IMR-90 (cell line): ENCODE data around the gene TTC9.

Experiments
- BHLHE40 ChIP-seq: fragments of 150-350 bp; IDR thresholded peaks from 2 replicates; pipeline ENCODE4 v1.6.1; 2016; ENCODE audit warnings: mild to moderate bottlenecking, low read depth, low read length
- CEBPB ChIP-seq: IDR thresholded peaks from 2 replicates; pipeline ENCODE4 v1.6.1; 2012; ENCODE audit warnings: low read depth, low read length, improper control_type of control experiment
- CHD1 ChIP-seq: IDR thresholded peaks from 2 replicates; pipeline ENCODE4 v1.6.1; 2012; ENCODE audit warnings: low read depth, low read length, improper control_type of control experiment
- MAFK ChIP-seq: IDR thresholded peaks from 2 replicates; pipeline ENCODE4 v1.6.1; 2012; ENCODE audit warnings: low read depth, low read length, improper control_type of control experiment
- MAZ ChIP-seq: IDR thresholded peaks from 2 replicates; pipeline ENCODE4 v1.6.1; 2012; ENCODE audit warnings: low read depth, mild to moderate bottlenecking, low read length, improper control_type of control experiment, moderate library complexity, borderline replicate concordance
- NFE2L2 ChIP-seq: fragments of 150-350 bp; IDR thresholded peaks from 2 replicates; pipeline ENCODE4 v1.6.1; 2016; ENCODE audit warnings: low read depth, mild to moderate bottlenecking, low read length
- POLR2A ChIP-seq: IDR thresholded peaks from 2 replicates; pipeline ENCODE4 v1.6.1; 2012; ENCODE audit warnings: mild to moderate bottlenecking, low read depth, low read length
- RAD21 ChIP-seq: IDR thresholded peaks from 2 replicates; pipeline ENCODE4 v1.6.1; 2012; ENCODE audit warnings: low read length, improper control_type of control experiment
- RCOR1 ChIP-seq: IDR thresholded peaks from 2 replicates; pipeline ENCODE4 v1.6.1; 2012; ENCODE audit warnings: mild to moderate bottlenecking, low read length, improper control_type of control experiment; ENCODE audit not compliant: insufficient replicate concordance
- RFX5 ChIP-seq: IDR thresholded peaks from 2 replicates; pipeline ENCODE4 v1.8.0; 2012; ENCODE audit warnings: low read depth, mild to moderate bottlenecking, low read length, moderate library complexity
- SMC3 ChIP-seq: fragments of 150-350 bp; IDR thresholded peaks from 2 replicates; pipeline ENCODE4 v1.6.1; 2016; ENCODE audit warnings: low read depth, mild to moderate bottlenecking, antibody characterized with exemption, low read length, moderate library complexity
- TF ChIP-seq, protein P1 (sequence below): conservative IDR thresholded peaks from 2 replicates; pipeline ENCODE4 v1.5.1; 2012; ENCODE audit warnings: mild to moderate bottlenecking, low read depth, low read length, improper control_type of control experiment
- TF ChIP-seq, protein P2 (sequence below): fragments of 150-350 bp; IDR thresholded peaks from 2 replicates; pipeline ENCODE4 v1.6.1; 2016; ENCODE audit warnings: low read depth, mild to moderate bottlenecking, low read length, moderate library complexity, borderline replicate concordance

DNA sequence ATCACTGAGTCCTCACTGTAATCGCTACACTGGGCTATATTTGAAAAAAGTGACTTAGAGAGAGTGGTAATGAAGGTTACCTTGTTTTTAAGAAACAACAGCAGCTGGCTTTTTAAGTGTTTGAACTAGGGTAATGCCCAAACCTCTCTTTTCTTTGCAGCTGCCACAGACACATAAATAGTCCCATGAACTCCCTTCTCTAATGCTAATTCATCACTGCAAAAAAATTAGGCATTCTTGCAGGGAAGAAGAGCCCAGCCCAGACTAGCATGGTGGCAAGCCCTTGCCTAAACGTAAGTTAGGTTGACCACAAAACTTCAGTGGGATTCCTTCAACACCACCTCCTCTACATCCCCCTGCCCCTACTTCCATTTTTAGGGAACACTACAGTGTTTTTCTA lies 23.4 kb upstream of the TTC9 start:
- TF ChIP-seq, protein P1, sequence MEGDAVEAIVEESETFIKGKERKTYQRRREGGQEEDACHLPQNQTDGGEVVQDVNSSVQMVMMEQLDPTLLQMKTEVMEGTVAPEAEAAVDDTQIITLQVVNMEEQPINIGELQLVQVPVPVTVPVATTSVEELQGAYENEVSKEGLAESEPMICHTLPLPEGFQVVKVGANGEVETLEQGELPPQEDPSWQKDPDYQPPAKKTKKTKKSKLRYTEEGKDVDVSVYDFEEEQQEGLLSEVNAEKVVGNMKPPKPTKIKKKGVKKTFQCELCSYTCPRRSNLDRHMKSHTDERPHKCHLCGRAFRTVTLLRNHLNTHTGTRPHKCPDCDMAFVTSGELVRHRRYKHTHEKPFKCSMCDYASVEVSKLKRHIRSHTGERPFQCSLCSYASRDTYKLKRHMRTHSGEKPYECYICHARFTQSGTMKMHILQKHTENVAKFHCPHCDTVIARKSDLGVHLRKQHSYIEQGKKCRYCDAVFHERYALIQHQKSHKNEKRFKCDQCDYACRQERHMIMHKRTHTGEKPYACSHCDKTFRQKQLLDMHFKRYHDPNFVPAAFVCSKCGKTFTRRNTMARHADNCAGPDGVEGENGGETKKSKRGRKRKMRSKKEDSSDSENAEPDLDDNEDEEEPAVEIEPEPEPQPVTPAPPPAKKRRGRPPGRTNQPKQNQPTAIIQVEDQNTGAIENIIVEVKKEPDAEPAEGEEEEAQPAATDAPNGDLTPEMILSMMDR, result no peak
- TF ChIP-seq RAD21, result no peak
- TF ChIP-seq CHD1, result no peak
- TF ChIP-seq BHLHE40, result no peak
- no peak for TF ChIP-seq POLR2A
- no peak for TF ChIP-seq RCOR1
- TF ChIP-seq MAZ, result no peak
- TF ChIP-seq, protein P2, sequence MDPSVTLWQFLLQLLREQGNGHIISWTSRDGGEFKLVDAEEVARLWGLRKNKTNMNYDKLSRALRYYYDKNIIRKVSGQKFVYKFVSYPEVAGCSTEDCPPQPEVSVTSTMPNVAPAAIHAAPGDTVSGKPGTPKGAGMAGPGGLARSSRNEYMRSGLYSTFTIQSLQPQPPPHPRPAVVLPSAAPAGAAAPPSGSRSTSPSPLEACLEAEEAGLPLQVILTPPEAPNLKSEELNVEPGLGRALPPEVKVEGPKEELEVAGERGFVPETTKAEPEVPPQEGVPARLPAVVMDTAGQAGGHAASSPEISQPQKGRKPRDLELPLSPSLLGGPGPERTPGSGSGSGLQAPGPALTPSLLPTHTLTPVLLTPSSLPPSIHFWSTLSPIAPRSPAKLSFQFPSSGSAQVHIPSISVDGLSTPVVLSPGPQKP, result no peak
- TF ChIP-seq MAFK, result no peak
- no peak for TF ChIP-seq CEBPB
- no peak for TF ChIP-seq SMC3
- no peak for TF ChIP-seq RFX5
- no peak for TF ChIP-seq NFE2L2
